ENCODE measurements around the gene PRCP.

DNA sequence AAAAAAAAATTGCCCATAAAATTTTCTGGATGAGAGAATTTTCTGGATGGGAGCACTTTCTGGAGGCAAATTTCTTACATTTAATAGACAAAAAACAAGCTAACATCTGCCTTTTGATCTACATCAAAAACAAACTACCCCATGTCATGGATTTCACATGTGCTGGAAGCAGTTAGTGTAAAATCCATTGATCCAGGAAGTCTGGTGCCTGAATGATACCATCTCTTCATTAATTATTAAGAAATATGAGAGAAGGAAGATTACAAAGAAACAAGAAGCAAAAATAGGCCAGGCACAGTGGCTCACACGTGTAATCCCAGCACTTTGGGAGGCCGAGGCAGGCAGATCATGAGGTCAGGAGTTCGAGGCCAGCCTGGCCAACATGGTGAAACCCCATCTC, 113.4 kb downstream of the PRCP start:
- no peak for TF ChIP-seq EZH2 (IDR thresholded peaks at IDR 0.05; ENCODE audit: low read depth, unreplicated experiment)
- TF ChIP-seq, protein P1, sequence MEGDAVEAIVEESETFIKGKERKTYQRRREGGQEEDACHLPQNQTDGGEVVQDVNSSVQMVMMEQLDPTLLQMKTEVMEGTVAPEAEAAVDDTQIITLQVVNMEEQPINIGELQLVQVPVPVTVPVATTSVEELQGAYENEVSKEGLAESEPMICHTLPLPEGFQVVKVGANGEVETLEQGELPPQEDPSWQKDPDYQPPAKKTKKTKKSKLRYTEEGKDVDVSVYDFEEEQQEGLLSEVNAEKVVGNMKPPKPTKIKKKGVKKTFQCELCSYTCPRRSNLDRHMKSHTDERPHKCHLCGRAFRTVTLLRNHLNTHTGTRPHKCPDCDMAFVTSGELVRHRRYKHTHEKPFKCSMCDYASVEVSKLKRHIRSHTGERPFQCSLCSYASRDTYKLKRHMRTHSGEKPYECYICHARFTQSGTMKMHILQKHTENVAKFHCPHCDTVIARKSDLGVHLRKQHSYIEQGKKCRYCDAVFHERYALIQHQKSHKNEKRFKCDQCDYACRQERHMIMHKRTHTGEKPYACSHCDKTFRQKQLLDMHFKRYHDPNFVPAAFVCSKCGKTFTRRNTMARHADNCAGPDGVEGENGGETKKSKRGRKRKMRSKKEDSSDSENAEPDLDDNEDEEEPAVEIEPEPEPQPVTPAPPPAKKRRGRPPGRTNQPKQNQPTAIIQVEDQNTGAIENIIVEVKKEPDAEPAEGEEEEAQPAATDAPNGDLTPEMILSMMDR (conservative IDR thresholded peaks at IDR 0.05; ENCODE audit: low read depth in 2 of 2), result no peak
